HepG2 (cell line): ENCODE data around the gene TM9SF4. TPM values are rescaled to one million over a fixed set of nuclear protein-coding genes. Genes with fewer than 3 reads are reported as not detected.

Experiments used
- ARID5B ChIP-seq: IDR thresholded peaks from 2 replicates; pipeline ENCODE4 v1.4.0; 2020; ENCODE audit warnings: mild to moderate bottlenecking, missing genetic modification reagents
- ERF ChIP-seq: IDR thresholded peaks from 2 replicates; pipeline ENCODE4 v1.6.1; 2018; ENCODE audit warnings: missing biosample characterization, missing genetic modification reagents
- GFI1 ChIP-seq: sonication (generic); formaldehyde crosslinking; IDR thresholded peaks from 2 replicates; pipeline ENCODE4 v1.5.0; 2020; ENCODE audit warnings: missing genetic modification reagents, mild to moderate bottlenecking, borderline replicate concordance
- GPBP1L1 ChIP-seq: sonication (generic); formaldehyde crosslinking; IDR thresholded peaks from 2 replicates; pipeline ENCODE4 v1.5.0; 2020; ENCODE audit warnings: mild to moderate bottlenecking, missing genetic modification reagents
- KDM3A ChIP-seq: IDR thresholded peaks from 2 replicates; pipeline ENCODE4 v1.6.1; 2018; ENCODE audit warnings: low read depth, missing compliant biosample characterization
- NFE2 ChIP-seq: sonication (generic); formaldehyde crosslinking; IDR thresholded peaks from 2 replicates; pipeline ENCODE4 v1.4.0; 2020; ENCODE audit warnings: missing genetic modification reagents
- NFRKB ChIP-seq: fragments of 450-650 bp; IDR thresholded peaks from 2 replicates; pipeline ENCODE4 v1.6.1; 2017
- PRDM4 ChIP-seq: sonication (generic); formaldehyde crosslinking; IDR thresholded peaks from 2 replicates; pipeline ENCODE4 v1.9.0; 2021; ENCODE audit warnings: missing genetic modification reagents, borderline replicate concordance
- RORA ChIP-seq: sonication (generic); formaldehyde crosslinking; IDR thresholded peaks from 2 replicates; pipeline ENCODE4 v1.5.0; 2020; ENCODE audit warnings: mild to moderate bottlenecking, missing genetic modification reagents, moderate library complexity
- SKIL ChIP-seq: sonication (generic); formaldehyde crosslinking; IDR thresholded peaks from 2 replicates; pipeline ENCODE4 v1.8.0; 2022; ENCODE audit warnings: missing genetic modification reagents, mild to moderate bottlenecking, moderate library complexity, borderline replicate concordance
- SNRNP70 ChIP-seq: fragments of 200-400 bp; formaldehyde crosslinking; IDR thresholded peaks from 2 replicates; pipeline ENCODE4 v1.6.1; 2017; ENCODE audit warnings: mild to moderate bottlenecking, low read depth, low read length, moderate library complexity
- SP4 ChIP-seq: sonication (generic); formaldehyde crosslinking; IDR thresholded peaks from 2 replicates; pipeline ENCODE4 v1.8.1; 2023; ENCODE audit warnings: mild to moderate bottlenecking, missing genetic modification reagents
- TCF12 ChIP-seq, 2 experiments: fragments of 450-650 bp in 1 of 2; sonication (generic) in 1 of 2; formaldehyde crosslinking in 1 of 2; IDR thresholded peaks; 2 replicates each; pipeline versions ENCODE4 v1.6.1 to v1.8.0; 2017 to 2022; ENCODE audit warnings: antibody characterized with exemption in 1 of 2, mild to moderate bottlenecking in 1 of 2, missing genetic modification reagents in 1 of 2, moderate library complexity in 1 of 2
- ZMAT3 ChIP-seq: sonication (generic); formaldehyde crosslinking; conservative IDR thresholded peaks from 2 replicates; pipeline ENCODE4 v1.7.0; 2021; ENCODE audit warnings: missing genetic modification reagents
- ZMYM2 ChIP-seq: sonication (generic); formaldehyde crosslinking; IDR thresholded peaks from 2 replicates; pipeline ENCODE4 v1.8.0; 2022; ENCODE audit warnings: mild to moderate bottlenecking, missing genetic modification reagents
- ZNF251 ChIP-seq: sonication (generic); formaldehyde crosslinking; IDR thresholded peaks from 2 replicates; pipeline ENCODE4 v1.9.0; 2021; ENCODE audit warnings: mild to moderate bottlenecking, missing genetic modification reagents
- ZNF414 ChIP-seq: sonication (generic); formaldehyde crosslinking; IDR thresholded peaks from 2 replicates; pipeline ENCODE4 v1.5.0; 2020; ENCODE audit warnings: missing genetic modification reagents
- ZNF572 ChIP-seq: sonication (generic); formaldehyde crosslinking; IDR thresholded peaks from 2 replicates; pipeline ENCODE4 v1.5.1; 2020; ENCODE audit warnings: mild to moderate bottlenecking, missing genetic modification reagents
- polyA plus RNA-seq, 8 experiments: library from polyadenylated mRNA; depleted of rRNA in 3 of 8; stranded (reverse) in 7 of 8; unstranded in 1 of 8; fragments of >200 nt; fragmentation: Illumina TruSeq in 4 of 8; extraction: Trizol in 4 of 8; gene quantifications; 2 replicates each; pipeline versions ENCODE4 v1.2.1 to v1.2.3, GENCODE V29; 2011 to 2016; ENCODE audit warnings: low read depth in 4 of 8, missing spikeins in 1 of 8, mixed read lengths in 1 of 8; ENCODE audit not compliant: insufficient read depth in 1 of 8
- total RNA-seq, 5 experiments: library from RNA; depleted of rRNA; stranded (reverse); fragments of >200 nt; fragmentation: Illumina TruSeq; extraction: Trizol; gene quantifications; 2 replicates each; pipeline ENCODE4 v1.2.3, GENCODE V29; 2016; ENCODE audit warnings: low read depth in 1 of 5

Gene TM9SF4
- total and polyA plus RNA-seq, 2 of the 13 experiments (the other 11 are each of a cell fraction or from before 2014, with no cell fraction given) = 53.5 to 171 TPM

- TF ChIP-seq ERF (CRISPR knock-in tag) = peak; percentile 95
- peak; percentile 40; the same call in 1 of the 2 replicates for TF ChIP-seq SKIL (CRISPR knock-in tag)
- peak; percentile 79 for TF ChIP-seq KDM3A (CRISPR knock-in tag)
- TF ChIP-seq ZMYM2 (CRISPR knock-in tag) = peak; percentile 68; the same call in 1 of the 2 replicates
- TF ChIP-seq ZNF572 (CRISPR knock-in tag) = peak; percentile 96; the same call in 1 of the 2 replicates
- TF ChIP-seq ZNF414 (CRISPR knock-in tag) = peak; percentile 56
- peak; percentile 99 for TF ChIP-seq NFRKB
- no peak for TF ChIP-seq PRDM4 (CRISPR knock-in tag)
- peak; percentile 92 for TF ChIP-seq SP4
- no peak for TF ChIP-seq TCF12 (IDR thresholded peaks at IDR 0.05)
- TF ChIP-seq TCF12 (CRISPR knock-in tag; IDR thresholded peaks at IDR 0.05) = peak; percentile 89
- TF ChIP-seq SNRNP70 = no peak
- peak; percentile 83 for TF ChIP-seq ARID5B
- TF ChIP-seq ZNF251 (CRISPR knock-in tag) = peak; percentile 93
- TF ChIP-seq GPBP1L1 = no peak
- TF ChIP-seq RORA = no peak
- peak; percentile 86 for TF ChIP-seq GFI1 (CRISPR knock-in tag)
- peak; percentile 44; the same call in 1 of the 2 replicates for TF ChIP-seq NFE2 (CRISPR knock-in tag)
- TF ChIP-seq ZMAT3 (CRISPR knock-in tag) = peak; percentile 80
Observed at GRCh38 chr20:32109392-32110172, at the start of gene TM9SF4 (continued).
